ENCODE results near the gene NINJ1. TPM values are rescaled to one million over a fixed set of nuclear protein-coding genes. Genes with fewer than 3 reads are reported as not detected.

NINJ1 gene
- total RNA-seq, 1 donor from 2014 or later: 3.9 TPM

DNA sequence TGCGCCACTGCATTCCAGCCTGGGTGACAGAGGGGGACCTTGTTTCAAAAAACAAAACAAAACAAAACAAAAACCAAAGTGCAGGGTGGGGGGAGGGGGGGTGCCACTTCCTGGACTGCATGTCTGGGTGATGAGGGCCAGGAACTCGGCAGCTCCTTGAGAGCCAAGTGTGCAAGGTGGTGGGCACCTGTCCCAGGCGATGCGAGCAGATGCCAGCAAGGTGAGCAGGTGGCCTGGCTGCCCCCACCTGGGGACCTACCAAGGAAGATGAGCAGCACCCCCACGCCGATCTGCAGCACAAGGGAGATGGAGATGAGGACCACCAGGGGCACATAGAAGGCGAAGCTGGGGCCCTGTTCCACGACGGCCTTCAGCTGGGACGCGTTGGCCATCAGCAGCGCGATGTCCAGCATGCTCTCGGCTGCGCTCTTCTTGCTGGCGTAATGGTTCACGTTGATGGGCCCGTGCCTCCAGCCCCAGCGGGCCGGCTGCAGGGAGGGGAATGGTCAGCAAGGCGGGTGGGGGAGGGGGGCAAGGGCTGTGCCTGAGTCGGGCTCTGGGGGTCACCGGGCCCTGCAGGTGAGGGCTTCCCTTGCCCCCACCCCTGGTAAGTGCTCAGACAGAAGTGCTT is 7.8 kb downstream of the NINJ1 start:
- Histone ChIP-seq H3K4me1 (peaks cover 10% of the 10 kb centered on the region), H3K27ac (no peak overlapping the region), H2AFZ (replicated peaks) (no peak overlapping the region), H3K36me3 (no peaks in the 10 kb centered on the region), H3K9ac (no peak overlapping the region), H3K4me2 (peak overlapping the region; percentile 22), H4K20me1 (ENCODE audit: low read depth) (no peaks in the 10 kb centered on the region), H3K27me3 (no peaks in the 10 kb centered on the region), H3K4me3 (no peak overlapping the region), H3K79me2 (ENCODE audit: low read depth) (no peaks in the 10 kb centered on the region), H3F3A (ENCODE audit: low read depth) (no peaks in the 10 kb centered on the region), H3K9me3 (ENCODE audit: low read depth) (no peaks in the 10 kb centered on the region)
- TF ChIP-seq, protein P1, sequence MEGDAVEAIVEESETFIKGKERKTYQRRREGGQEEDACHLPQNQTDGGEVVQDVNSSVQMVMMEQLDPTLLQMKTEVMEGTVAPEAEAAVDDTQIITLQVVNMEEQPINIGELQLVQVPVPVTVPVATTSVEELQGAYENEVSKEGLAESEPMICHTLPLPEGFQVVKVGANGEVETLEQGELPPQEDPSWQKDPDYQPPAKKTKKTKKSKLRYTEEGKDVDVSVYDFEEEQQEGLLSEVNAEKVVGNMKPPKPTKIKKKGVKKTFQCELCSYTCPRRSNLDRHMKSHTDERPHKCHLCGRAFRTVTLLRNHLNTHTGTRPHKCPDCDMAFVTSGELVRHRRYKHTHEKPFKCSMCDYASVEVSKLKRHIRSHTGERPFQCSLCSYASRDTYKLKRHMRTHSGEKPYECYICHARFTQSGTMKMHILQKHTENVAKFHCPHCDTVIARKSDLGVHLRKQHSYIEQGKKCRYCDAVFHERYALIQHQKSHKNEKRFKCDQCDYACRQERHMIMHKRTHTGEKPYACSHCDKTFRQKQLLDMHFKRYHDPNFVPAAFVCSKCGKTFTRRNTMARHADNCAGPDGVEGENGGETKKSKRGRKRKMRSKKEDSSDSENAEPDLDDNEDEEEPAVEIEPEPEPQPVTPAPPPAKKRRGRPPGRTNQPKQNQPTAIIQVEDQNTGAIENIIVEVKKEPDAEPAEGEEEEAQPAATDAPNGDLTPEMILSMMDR (IDR thresholded peaks at IDR 0.05): no peak
- TF ChIP-seq EZH2phosphoT487 (IDR thresholded peaks at IDR 0.05): no peak
- no peak for TF ChIP-seq EZH2 (IDR thresholded peaks at IDR 0.05)
- Mint-ChIP-seq H3K27ac (peak overlapping the region; percentile 74), H3K4me1 (peaks cover 23% of the 10 kb centered on the region), H3K4me3 (no peak overlapping the region), H3K27me3 (ENCODE audit: insufficient read depth, low read depth) (peaks cover 3% of the 10 kb centered on the region), H3K9me3 (no peaks in the 10 kb centered on the region), H3K36me3 (peaks cover 3% of the 10 kb centered on the region)
- DNase-seq (ENCODE audit: low spot score): no peak

DNA sequence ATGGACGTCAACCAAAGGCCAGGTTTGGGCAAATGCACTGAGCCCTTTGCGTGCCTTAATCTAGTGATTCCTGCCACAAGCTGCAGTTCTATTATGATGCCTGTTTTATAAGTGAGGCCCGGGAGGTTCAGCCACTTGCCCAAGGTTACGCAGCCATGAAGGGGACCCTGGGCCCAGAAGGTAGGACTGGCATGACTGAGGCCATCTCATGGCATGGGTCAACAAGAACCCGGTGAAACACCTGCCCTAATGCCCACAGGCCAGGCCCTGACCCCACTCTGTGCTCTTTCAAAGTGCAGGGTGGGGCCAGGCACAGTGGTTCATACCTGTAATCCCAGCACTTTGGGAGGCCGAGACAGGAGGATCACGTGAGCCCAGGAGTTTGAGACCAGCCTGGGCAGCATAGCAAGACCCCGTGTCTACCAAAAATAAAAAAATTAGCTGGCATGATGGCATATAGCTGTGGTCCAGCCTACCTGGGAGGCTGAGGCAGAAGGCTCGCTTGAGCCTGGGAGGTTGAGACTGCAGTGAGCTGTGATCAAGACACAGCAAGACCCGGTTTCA is 8.6 kb downstream of the NINJ1 start:
- Histone ChIP-seq H4K20me1 (ENCODE audit: low read depth) (no peaks in the 10 kb centered on the region), H3K4me3 (no peak overlapping the region), H3F3A (ENCODE audit: low read depth) (no peaks in the 10 kb centered on the region), H3K27ac (no peak overlapping the region), H2AFZ (replicated peaks) (no peak overlapping the region), H3K27me3 (no peaks in the 10 kb centered on the region), H3K9me3 (ENCODE audit: low read depth) (no peaks in the 10 kb centered on the region), H3K36me3 (no peaks in the 10 kb centered on the region), H3K4me1 (peaks cover 10% of the 10 kb centered on the region), H3K9ac (no peak overlapping the region), H3K79me2 (ENCODE audit: low read depth) (no peaks in the 10 kb centered on the region), H3K4me2 (no peak overlapping the region)
- DNase-seq (ENCODE audit: low spot score): no peak
- TF ChIP-seq EZH2phosphoT487 (IDR thresholded peaks at IDR 0.05): no peak
- TF ChIP-seq, protein P1 (IDR thresholded peaks at IDR 0.05): no peak
- TF ChIP-seq EZH2 (IDR thresholded peaks at IDR 0.05): no peak
- Mint-ChIP-seq H3K27me3 (ENCODE audit: insufficient read depth, low read depth) (peaks cover 3% of the 10 kb centered on the region), H3K36me3 (peaks cover 3% of the 10 kb centered on the region), H3K4me3 (no peak overlapping the region), H3K9me3 (no peaks in the 10 kb centered on the region), H3K27ac (no peak overlapping the region), H3K4me1 (peaks cover 23% of the 10 kb centered on the region)

DNA sequence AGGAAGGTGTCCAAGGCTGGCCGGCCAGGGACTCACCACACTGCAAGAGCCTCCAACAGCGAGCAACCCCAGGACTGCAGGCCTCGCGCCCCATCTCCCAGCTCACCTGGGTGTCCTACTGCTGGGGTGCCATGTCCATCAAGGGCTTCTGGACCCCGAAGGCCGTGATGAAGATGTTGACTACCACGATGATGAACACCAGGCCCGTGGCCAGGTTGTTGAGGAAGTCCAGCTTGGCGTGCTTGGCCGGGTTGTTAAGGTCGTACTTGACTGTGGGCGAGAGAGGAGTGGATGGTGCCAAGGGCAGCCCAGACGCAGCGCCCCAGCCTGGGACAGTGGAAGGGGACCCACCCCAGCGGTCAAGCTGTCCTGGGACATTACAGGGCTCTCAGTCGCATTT is 9.3 kb downstream of the NINJ1 start:
- no peak overlapping the region for H3K4me2 ChIP-seq
- peaks cover 10% of the 10 kb centered on the region for H3K4me1 ChIP-seq
- Mint-ChIP-seq H3K27ac (peak overlapping the region; percentile 77), H3K4me3 (no peak overlapping the region), H3K27me3 (ENCODE audit: insufficient read depth, low read depth) (peaks cover 3% of the 10 kb centered on the region), H3K4me1 (peaks cover 27% of the 10 kb centered on the region), H3K9me3 (no peaks in the 10 kb centered on the region), H3K36me3 (peaks cover 3% of the 10 kb centered on the region)
- no peaks in the 10 kb centered on the region for H4K20me1 ChIP-seq (ENCODE audit: low read depth)
- no peaks in the 10 kb centered on the region for H3F3A ChIP-seq (ENCODE audit: low read depth)
- no peak overlapping the region for H3K4me3 ChIP-seq
- H3K79me2 ChIP-seq (ENCODE audit: low read depth): no peaks in the 10 kb centered on the region
- H3K36me3 ChIP-seq: no peaks in the 10 kb centered on the region
- H3K9ac ChIP-seq: no peak overlapping the region
- H3K27ac ChIP-seq: no peak overlapping the region
- H2AFZ ChIP-seq (replicated peaks): no peak overlapping the region
- TF ChIP-seq EZH2phosphoT487 (IDR thresholded peaks at IDR 0.05): no peak
- TF ChIP-seq, protein P1 (IDR thresholded peaks at IDR 0.05): no peak
- no peak for TF ChIP-seq EZH2 (IDR thresholded peaks at IDR 0.05)
- DNase-seq (ENCODE audit: low spot score): peak; percentile 0
- H3K9me3 ChIP-seq (ENCODE audit: low read depth): no peaks in the 10 kb centered on the region
- no peaks in the 10 kb centered on the region for H3K27me3 ChIP-seq

Data from neural progenitor cell (in vitro differentiated cells).